GM20000 (cell line): Measurements from ENCODE around the gene MEI4.

Source experiments
- DNase-seq: peaks from one replicate; pipeline ENCODE4 v3.0.0; 2012; ENCODE audit warnings: low spot score
- TF ChIP-seq, protein P1 (sequence below): IDR thresholded peaks from 2 replicates; pipeline ENCODE4 v1.5.1; 2012; ENCODE audit warnings: mild to moderate bottlenecking, control low read depth; ENCODE audit errors: extremely low read depth, missing control alignments

MEI4 gene

GRCh38 chr6:77626426-77626825 lies 26.4 kb upstream of the MEI4 start:
- no peak for DNase-seq
- TF ChIP-seq, protein P1, sequence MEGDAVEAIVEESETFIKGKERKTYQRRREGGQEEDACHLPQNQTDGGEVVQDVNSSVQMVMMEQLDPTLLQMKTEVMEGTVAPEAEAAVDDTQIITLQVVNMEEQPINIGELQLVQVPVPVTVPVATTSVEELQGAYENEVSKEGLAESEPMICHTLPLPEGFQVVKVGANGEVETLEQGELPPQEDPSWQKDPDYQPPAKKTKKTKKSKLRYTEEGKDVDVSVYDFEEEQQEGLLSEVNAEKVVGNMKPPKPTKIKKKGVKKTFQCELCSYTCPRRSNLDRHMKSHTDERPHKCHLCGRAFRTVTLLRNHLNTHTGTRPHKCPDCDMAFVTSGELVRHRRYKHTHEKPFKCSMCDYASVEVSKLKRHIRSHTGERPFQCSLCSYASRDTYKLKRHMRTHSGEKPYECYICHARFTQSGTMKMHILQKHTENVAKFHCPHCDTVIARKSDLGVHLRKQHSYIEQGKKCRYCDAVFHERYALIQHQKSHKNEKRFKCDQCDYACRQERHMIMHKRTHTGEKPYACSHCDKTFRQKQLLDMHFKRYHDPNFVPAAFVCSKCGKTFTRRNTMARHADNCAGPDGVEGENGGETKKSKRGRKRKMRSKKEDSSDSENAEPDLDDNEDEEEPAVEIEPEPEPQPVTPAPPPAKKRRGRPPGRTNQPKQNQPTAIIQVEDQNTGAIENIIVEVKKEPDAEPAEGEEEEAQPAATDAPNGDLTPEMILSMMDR, result no peak

GRCh38 chr6:77630014-77630413 lies 22.8 kb upstream of the MEI4 start:
- DNase-seq, result no peak
- TF ChIP-seq, protein P1, result no peak

GRCh38 chr6:77633471-77633870 lies 19.4 kb upstream of the MEI4 start:
- TF ChIP-seq, protein P1, result no peak

DNA sequence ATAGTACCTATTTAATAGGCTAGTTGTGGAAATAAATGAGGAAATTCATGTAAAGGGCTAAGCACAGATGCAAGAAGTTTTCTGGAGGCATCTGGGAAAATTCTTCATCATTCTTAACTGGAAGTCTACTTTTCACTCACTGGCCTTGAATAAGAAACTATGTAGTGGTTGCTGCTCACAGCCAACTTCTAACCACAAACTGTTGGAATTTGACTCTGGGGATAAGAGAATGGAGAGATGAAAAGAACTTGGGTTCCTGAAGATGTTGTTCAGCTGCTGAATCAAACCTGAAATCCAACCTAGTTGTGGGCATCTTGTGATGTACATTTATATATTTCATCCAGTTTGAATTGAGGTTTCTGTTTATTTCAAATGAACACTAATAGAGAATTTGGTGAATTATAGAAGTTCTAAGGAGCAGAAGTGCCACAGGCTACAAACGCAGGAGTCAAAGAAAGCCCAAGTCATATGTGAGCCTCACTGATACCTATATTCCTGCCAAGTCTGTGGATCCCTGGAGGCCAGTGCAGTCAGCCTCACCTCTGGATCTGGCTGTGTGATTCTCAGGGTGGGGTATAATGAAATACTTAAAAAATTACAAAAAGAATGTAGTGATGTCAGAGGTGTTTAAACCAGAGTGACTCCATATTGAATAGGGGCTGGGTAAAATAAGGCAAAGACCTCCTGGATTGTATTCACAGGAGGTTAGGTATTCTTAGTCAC lies 18.7 kb upstream of the MEI4 start:
- no peak for DNase-seq
- TF ChIP-seq, protein P1, result no peak

More at GRCh38 chr6:77633471-77633870, 19.4 kb upstream of the MEI4 start:
- no peak for DNase-seq

DNA sequence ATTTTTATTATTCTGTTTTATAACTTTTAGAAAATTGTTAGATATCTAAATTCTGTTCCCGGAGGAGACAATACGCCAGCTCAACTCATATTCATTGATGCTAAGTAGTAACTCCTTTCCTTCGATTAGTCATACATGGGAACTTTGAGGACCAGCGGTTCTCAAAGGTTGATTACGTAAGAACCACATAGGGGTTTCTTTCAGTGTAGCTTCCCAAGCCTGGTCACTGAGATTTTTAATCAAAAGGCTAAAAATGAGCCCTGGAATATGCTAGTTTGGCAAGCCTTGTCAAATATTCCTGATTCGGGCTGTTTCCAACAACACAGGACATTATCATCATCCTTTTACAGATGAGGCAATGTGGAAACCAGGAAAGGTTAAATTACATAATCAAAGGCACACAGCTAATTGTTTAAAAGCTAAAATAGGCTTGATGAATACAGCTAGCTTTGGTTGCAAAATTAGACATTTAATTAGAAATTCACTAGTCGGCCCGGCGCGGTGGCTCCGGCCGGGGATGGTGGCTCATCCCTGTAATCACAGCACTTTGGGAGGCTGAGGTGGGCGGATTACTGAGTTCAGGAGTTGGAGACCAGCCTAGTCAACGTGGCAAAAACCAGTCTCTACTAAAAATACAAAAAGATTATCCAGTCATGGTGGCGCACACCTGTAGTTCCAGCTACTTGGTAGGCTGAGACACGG lies 14.6 kb upstream of the MEI4 start:
- TF ChIP-seq, protein P1, result no peak
- DNase-seq, result no peak

DNA sequence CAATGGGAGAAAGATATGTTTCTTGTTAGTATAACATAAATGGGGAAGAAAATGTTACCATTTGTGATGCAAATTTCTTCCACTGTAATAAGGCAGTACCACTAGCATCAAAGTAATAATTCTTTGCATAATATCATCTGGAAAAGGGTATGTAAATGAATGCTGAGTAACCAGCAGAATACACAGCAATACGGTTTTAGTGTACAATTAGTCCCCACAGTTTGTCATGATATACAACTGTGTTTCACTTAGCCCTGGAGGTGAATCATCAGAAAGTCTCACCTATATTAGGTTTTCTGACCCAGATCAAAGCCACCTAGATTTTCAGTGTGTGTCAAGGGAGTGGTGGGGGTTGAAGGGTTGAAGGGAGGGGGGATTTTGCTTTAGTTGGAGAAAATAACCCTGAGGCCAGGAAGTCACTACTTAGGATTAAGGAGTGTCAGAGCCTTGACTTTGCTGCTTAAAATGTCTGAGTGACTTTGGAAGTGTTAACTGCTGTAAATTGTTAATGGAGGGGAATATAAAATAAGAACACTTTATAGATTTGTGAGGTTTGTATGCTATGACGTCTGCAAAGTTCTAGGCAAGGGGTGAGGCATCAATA lies 8.6 kb upstream of the MEI4 start:
- TF ChIP-seq, protein P1, result no peak

DNA sequence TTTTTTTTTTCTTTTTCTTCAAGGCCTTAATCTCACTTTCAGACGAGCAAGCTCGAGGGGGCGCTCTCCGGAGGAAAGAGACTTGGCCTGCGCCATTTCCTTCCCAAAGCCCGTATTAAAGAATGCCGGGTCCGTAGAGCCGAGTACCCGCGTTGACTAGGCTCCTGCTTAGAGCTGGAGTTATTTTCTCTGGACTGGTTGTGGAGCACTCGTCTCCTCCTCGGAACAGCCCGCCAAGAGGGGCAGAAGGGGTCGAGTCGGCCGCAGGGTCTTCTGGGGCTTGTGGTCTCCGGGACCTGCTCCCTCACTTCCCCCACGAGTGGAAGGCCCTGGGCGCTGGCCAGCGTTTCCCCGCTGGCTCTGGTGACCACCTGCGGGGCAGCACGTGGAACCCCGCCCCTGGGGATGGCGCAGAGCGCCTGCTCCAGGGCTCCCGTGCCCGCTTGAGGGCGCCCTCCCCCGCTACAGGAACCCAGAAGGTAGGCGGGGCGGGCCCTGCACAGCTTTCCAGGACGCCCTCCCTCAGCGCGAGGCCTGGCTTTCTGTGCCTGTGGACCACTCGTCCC lies 2.7 kb upstream of the MEI4 start:
- no peak for DNase-seq
- TF ChIP-seq, protein P1, result no peak

More for the DNA sequence above, 8.6 kb upstream of the MEI4 start:
- DNase-seq, result no peak
